Bone marrow (tissue), 2 donors: ENCODE results near the gene HSD3B2.

ENCODE experiments used
- DNase-seq, 2 donors: peaks; one replicate each; lab custom pipeline; 2025; lab: John Stamatoyannopoulos, UW

HSD3B2 gene

GRCh38 chr1:119397986-119398385, 17.0 kb upstream of the HSD3B2 start:
- DNase-seq, result no peak

- DNase-seq, result no peak
Observed at GRCh38 chr1:119404736-119405135, 10.2 kb upstream of the HSD3B2 start.

- no peak for DNase-seq
Observed at GRCh38 chr1:119409731-119410130, 5.2 kb upstream of the HSD3B2 start.

- no peak for DNase-seq
Observed at GRCh38 chr1:119410961-119411360, 4.0 kb upstream of the HSD3B2 start.

- no peak for DNase-seq
Observed at GRCh38 chr1:119416006-119416640, 1.2 kb downstream of the HSD3B2 start.

GRCh38 chr1:119419109-119419508, 4.2 kb downstream of the HSD3B2 start:
- DNase-seq, result no peak

GRCh38 chr1:119420638-119421037, 5.7 kb downstream of the HSD3B2 start:
- DNase-seq, result no peak

- no peak for DNase-seq
Observed at GRCh38 chr1:119422631-119423030, 7.7 kb downstream of the HSD3B2 start.

GRCh38 chr1:119428991-119429390, 14.0 kb downstream of the HSD3B2 start:
- DNase-seq, result no peak

- no peak for DNase-seq
Observed at GRCh38 chr1:119429687-119430086, 14.7 kb downstream of the HSD3B2 start.

GRCh38 chr1:119430486-119430885, 15.5 kb downstream of the HSD3B2 start:
- no peak for DNase-seq

GRCh38 chr1:119431836-119432235, 16.9 kb downstream of the HSD3B2 start:
- DNase-seq, result no peak

GRCh38 chr1:119435052-119435451, 20.1 kb downstream of the HSD3B2 start:
- no peak for DNase-seq

GRCh38 chr1:119438761-119439160, 23.8 kb downstream of the HSD3B2 start:
- DNase-seq, result no peak

- DNase-seq, result no peak
Observed at GRCh38 chr1:119440721-119441307, 25.9 kb downstream of the HSD3B2 start.

- DNase-seq, result no peak
Observed at GRCh38 chr1:119442756-119443155, 27.8 kb downstream of the HSD3B2 start.

- DNase-seq, result no peak
Observed at GRCh38 chr1:119446321-119446720, 31.4 kb downstream of the HSD3B2 start.

GRCh38 chr1:119447344-119448126, 32.6 kb downstream of the HSD3B2 start:
- DNase-seq, result no peak

GRCh38 chr1:119448127-119448511, 33.2 kb downstream of the HSD3B2 start:
- DNase-seq, result no peak

- DNase-seq, result no peak
Observed at GRCh38 chr1:119449971-119450370, 35.0 kb downstream of the HSD3B2 start.

GRCh38 chr1:119451158-119451557, 36.2 kb downstream of the HSD3B2 start:
- DNase-seq, result no peak

GRCh38 chr1:119452091-119452490, 37.1 kb downstream of the HSD3B2 start:
- DNase-seq, result no peak

- no peak for DNase-seq
Observed at GRCh38 chr1:119453021-119453420, 38.1 kb downstream of the HSD3B2 start.
